Activated gamma-delta T cell treated with Interleukin-2 at 50 U/mL for 16 hours (primary cell): ENCODE measurements around the gene AIMP2.
A peak's percentile ranks its signal among the peaks of the same experiment; 100 is the strongest.
"Not testable (repeated sequence)": the region's sequence is repeated elsewhere in the genome, so short reads cannot be mapped to it uniquely, and the experiment has no call there.

Source experiments
- DNase-seq: peaks from one replicate; pipeline ENCODE4 v3.0.0-alpha.2; 2020

AIMP2 gene

GRCh38 chr7:6008668-6009611, at the start of gene AIMP2, which contains the start of gene PMS2:
Gene AIMP2 (plus strand): TSS chr7:6009272. CDS start chr7:6009364, 92 bp downstream.
Gene PMS2 (minus strand): TSS chr7:6009049. CDS start chr7:6009019, 30 bp downstream.
- DNase-seq: peak; percentile 93

- DNase-seq: not testable (repeated sequence)
These were observed 45.9 kb upstream of the AIMP2 start for GRCh38 chr7:5963205-5963604.

GRCh38 chr7:5963810-5964209, 45.3 kb upstream of the AIMP2 start:
- DNase-seq: not testable (repeated sequence)

- DNase-seq: not testable (repeated sequence)
These were observed 38.6 kb upstream of the AIMP2 start, which contains the start of gene RSPH10B for GRCh38 chr7:5970347-5970911. Gene RSPH10B (minus strand): TSS chr7:5970689. CDS start chr7:5967116, 3,573 bp downstream.

GRCh38 chr7:5973580-5973979, 35.5 kb upstream of the AIMP2 start:
- not testable (repeated sequence) for DNase-seq

- not testable (repeated sequence) for DNase-seq
These were observed 29.3 kb upstream of the AIMP2 start for GRCh38 chr7:5979680-5980314.

GRCh38 chr7:5987061-5987460, 22.0 kb upstream of the AIMP2 start:
- DNase-seq: not testable (repeated sequence)

GRCh38 chr7:5997210-5997808, 11.8 kb upstream of the AIMP2 start:
- DNase-seq: peak; percentile 48

GRCh38 chr7:6007386-6007785, 1.7 kb upstream of the AIMP2 start:
- DNase-seq: no peak

- DNase-seq: not testable (repeated sequence)
These were observed 1.1 kb upstream of the AIMP2 start for GRCh38 chr7:6007835-6008590.

GRCh38 chr7:6010370-6010769, 1.3 kb downstream of the AIMP2 start:
- DNase-seq: not testable (repeated sequence)

- DNase-seq: no peak
These were observed 2.5 kb downstream of the AIMP2 start for GRCh38 chr7:6011541-6011940.

GRCh38 chr7:6012355-6013104, 3.5 kb downstream of the AIMP2 start:
- no peak for DNase-seq

GRCh38 chr7:6015917-6016652, 7.0 kb downstream of the AIMP2 start:
- DNase-seq: no peak

- DNase-seq: no peak
These were observed 7.5 kb downstream of the AIMP2 start for GRCh38 chr7:6016653-6016966.

GRCh38 chr7:6020371-6021286, 11.6 kb downstream of the AIMP2 start:
- no peak for DNase-seq

- DNase-seq: no peak
These were observed 13.6 kb downstream of the AIMP2 start for GRCh38 chr7:6022707-6023106.

GRCh38 chr7:6023974-6024435, 14.9 kb downstream of the AIMP2 start:
- DNase-seq: no peak

GRCh38 chr7:6026011-6026819, 17.1 kb downstream of the AIMP2 start:
- peak; percentile 70 for DNase-seq
